ENCODE measurements around the gene ICA1L.
A peak's percentile ranks its signal among the peaks of the same experiment; 100 is the strongest.

The ICA1L gene

DNA sequence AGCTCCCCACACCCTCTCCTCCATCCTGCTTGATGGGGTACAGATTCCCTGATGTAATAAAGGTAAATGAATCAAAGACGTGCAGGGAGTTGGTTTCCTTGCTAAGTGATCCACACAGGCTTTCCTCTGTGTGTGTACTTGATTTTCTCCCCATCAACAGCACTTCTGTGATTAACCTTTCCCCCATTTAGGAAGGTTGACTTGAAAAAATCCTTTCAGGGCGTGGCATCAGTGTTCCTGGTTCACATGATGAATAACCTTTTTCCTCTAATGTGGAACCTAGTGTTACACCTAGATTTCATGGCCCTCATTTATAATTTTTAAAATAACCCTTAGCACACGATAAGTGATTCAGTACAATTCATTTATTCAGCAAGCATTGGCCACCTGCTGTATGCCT lies 115.0 kb downstream of the ICA1L start (continued):
- TF ChIP-seq, protein P1, sequence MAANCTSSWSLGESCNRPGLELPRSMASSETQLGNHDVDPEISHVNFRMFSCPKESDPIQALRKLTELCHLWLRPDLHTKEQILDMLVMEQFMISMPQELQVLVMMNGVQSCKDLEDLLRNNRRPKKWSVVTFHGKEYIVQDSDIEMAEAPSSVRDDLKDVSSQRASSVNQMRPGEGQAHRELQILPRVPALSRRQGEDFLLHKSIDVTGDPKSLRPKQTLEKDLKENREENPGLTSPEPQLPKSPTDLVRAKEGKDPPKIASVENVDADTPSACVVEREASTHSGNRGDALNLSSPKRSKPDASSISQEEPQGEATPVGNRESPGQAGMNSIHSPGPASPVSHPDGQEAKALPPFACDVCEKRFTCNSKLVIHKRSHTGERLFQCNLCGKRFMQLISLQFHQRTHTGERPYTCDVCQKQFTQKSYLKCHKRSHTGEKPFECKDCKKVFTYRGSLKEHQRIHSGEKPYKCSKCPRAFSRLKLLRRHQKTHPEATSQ (tag by site-specific recombination; IDR thresholded peaks at IDR 0.05) = no peak
- TF ChIP-seq PRDM1 (tag by site-specific recombination; IDR thresholded peaks at IDR 0.05) (no peak), ZNF2 (tag by site-specific recombination; IDR thresholded peaks at IDR 0.05) (no peak), MZF1 (tag by site-specific recombination; IDR thresholded peaks at IDR 0.05; ENCODE audit: borderline replicate concordance) (no peak), ZEB2 (tag by site-specific recombination; IDR thresholded peaks at IDR 0.05) (no peak), ZNF600 (tag by site-specific recombination; IDR thresholded peaks at IDR 0.05) (no peak), ZNF670 (tag by site-specific recombination; IDR thresholded peaks at IDR 0.05; ENCODE audit: low read depth) (no peak)
- TF ChIP-seq, protein P2, sequence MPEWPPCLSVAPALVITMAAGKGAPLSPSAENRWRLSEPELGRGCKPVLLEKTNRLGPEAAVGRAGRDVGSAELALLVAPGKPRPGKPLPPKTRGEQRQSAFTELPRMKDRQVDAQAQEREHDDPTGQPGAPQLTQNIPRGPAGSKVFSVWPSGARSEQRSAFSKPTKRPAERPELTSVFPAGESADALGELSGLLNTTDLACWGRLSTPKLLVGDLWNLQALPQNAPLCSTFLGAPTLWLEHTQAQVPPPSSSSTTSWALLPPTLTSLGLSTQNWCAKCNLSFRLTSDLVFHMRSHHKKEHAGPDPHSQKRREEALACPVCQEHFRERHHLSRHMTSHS (tag by site-specific recombination; IDR thresholded peaks at IDR 0.05) = no peak

DNA sequence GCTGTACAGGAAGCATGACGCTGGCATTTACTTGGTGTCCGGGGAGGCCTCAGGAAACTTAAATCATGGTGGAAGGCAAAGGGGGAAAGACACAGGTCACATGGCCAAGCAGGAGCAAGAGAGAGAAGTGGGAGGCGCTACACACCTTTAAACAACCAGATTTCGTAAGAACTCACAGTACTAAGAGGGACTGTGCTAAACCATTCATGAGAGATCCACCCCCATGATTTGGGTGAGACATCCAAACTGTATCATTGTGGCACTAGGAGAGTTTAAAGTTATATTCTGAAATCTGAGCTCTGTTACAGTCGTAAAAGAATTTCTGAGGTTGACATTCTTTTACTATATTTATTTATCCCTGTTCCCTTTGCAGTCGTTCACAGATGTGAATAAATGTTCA lies 116.6 kb downstream of the ICA1L start:
- Histone ChIP-seq H3K36me3 (ENCODE audit: control insufficient read depth in 2 of 2, insufficient read depth in 1 of 2, low read length in 2 of 2) (peaks cover 10 to 30% of the 10 kb centered on the region in 2 experiments; a peak in 2 of 3 replicates), H3K4me1 (ENCODE audit: control insufficient read depth, insufficient read depth, low read length) (no peaks in the 10 kb centered on the region), H3K4me3 (ENCODE audit: low read depth, low read length) (no peak overlapping the region), H3K27ac (ENCODE audit: extremely low read depth, low read depth, low read length) (no peak overlapping the region), H3K9me3 (ENCODE audit: control insufficient read depth, insufficient read depth, low read depth, low read length) (no peaks in the 10 kb centered on the region)
- ChIA-PET POLR2A (no interaction called here), CTCF (no interaction called here)
- TF ChIP-seq TCF7L2 (IDR thresholded peaks at IDR 0.05; ENCODE audit: borderline replicate concordance, low read depth, low read length) (no peak), MYNN (tag by site-specific recombination; IDR thresholded peaks at IDR 0.05; ENCODE audit: borderline replicate concordance) (no peak), ZNF747 (tag by site-specific recombination; IDR thresholded peaks at IDR 0.05) (no peak), SP3 (tag by site-specific recombination; IDR thresholded peaks at IDR 0.05) (no peak), ZNF341 (tag by site-specific recombination; IDR thresholded peaks at IDR 0.05; ENCODE audit: low read depth) (peak; percentile 21; the same call in 1 of the 2 replicates)
- TF ChIP-seq, protein P3, sequence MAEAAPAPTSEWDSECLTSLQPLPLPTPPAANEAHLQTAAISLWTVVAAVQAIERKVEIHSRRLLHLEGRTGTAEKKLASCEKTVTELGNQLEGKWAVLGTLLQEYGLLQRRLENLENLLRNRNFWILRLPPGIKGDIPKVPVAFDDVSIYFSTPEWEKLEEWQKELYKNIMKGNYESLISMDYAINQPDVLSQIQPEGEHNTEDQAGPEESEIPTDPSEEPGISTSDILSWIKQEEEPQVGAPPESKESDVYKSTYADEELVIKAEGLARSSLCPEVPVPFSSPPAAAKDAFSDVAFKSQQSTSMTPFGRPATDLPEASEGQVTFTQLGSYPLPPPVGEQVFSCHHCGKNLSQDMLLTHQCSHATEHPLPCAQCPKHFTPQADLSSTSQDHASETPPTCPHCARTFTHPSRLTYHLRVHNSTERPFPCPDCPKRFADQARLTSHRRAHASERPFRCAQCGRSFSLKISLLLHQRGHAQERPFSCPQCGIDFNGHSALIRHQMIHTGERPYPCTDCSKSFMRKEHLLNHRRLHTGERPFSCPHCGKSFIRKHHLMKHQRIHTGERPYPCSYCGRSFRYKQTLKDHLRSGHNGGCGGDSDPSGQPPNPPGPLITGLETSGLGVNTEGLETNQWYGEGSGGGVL (tag by site-specific recombination; IDR thresholded peaks at IDR 0.05) = no peak
- TF ChIP-seq, protein P4, sequence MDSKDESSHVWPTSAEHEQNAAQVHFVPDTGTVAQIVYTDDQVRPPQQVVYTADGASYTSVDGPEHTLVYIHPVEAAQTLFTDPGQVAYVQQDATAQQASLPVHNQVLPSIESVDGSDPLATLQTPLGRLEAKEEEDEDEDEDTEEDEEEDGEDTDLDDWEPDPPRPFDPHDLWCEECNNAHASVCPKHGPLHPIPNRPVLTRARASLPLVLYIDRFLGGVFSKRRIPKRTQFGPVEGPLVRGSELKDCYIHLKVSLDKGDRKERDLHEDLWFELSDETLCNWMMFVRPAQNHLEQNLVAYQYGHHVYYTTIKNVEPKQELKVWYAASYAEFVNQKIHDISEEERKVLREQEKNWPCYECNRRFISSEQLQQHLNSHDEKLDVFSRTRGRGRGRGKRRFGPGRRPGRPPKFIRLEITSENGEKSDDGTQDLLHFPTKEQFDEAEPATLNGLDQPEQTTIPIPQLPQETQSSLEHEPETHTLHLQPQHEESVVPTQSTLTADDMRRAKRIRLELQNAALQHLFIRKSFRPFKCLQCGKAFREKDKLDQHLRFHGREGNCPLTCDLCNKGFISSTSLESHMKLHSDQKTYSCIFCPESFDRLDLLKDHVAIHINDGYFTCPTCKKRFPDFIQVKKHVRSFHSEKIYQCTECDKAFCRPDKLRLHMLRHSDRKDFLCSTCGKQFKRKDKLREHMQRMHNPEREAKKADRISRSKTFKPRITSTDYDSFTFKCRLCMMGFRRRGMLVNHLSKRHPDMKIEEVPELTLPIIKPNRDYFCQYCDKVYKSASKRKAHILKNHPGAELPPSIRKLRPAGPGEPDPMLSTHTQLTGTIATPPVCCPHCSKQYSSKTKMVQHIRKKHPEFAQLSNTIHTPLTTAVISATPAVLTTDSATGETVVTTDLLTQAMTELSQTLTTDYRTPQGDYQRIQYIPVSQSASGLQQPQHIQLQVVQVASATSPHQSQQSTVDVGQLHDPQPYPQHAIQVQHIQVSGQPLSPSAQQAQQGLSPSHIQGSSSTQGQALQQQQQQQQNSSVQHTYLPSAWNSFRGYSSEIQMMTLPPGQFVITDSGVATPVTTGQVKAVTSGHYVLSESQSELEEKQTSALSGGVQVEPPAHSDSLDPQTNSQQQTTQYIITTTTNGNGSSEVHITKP (tag by site-specific recombination; IDR thresholded peaks at IDR 0.05) = peak; percentile 79

DNA sequence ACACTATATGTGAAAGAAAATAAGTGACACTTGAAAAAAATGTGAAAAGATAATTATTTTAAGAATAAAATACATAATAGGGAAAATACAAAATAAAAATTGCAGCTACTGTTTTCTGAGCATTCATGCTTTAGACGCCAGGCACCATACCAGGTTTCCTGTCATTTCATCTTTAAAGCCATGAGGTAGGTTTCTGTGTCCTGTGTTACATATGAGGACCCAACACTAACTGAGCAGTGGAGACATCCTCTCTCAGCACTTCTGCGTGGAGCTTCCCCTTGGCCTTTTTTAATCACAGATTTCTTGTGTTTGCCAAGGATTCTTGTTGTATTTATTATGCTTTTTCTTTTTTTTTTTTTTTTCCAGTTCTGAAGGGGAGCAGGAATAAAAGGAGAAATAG lies 119.5 kb downstream of the ICA1L start:
- Histone ChIP-seq H3K4me1 (ENCODE audit: control insufficient read depth, insufficient read depth, low read length) (no peaks in the 10 kb centered on the region), H3K4me3 (ENCODE audit: low read depth, low read length) (no peak overlapping the region), H3K9me3 (ENCODE audit: control insufficient read depth, insufficient read depth, low read depth, low read length) (no peaks in the 10 kb centered on the region), H3K36me3 (ENCODE audit: control insufficient read depth in 2 of 2, insufficient read depth in 1 of 2, low read length in 2 of 2) (peaks cover 3 to 7% of the 10 kb centered on the region in 2 experiments; a peak in 2 of 3 replicates), H3K27ac (ENCODE audit: extremely low read depth, low read depth, low read length) (no peak overlapping the region)
- ChIA-PET CTCF (no interaction called here), POLR2A (no interaction called here)
- TF ChIP-seq ZNF610 (tag by site-specific recombination; IDR thresholded peaks at IDR 0.05; ENCODE audit: borderline replicate concordance) (no peak), ZNF555 (tag by site-specific recombination; conservative IDR thresholded peaks at IDR 0.05) (no peak), ZSCAN30 (tag by site-specific recombination; IDR thresholded peaks at IDR 0.05) (no peak), ZNF391 (tag by site-specific recombination; IDR thresholded peaks at IDR 0.05; ENCODE audit: borderline replicate concordance, low read depth) (no peak)
- TF ChIP-seq, protein P5, sequence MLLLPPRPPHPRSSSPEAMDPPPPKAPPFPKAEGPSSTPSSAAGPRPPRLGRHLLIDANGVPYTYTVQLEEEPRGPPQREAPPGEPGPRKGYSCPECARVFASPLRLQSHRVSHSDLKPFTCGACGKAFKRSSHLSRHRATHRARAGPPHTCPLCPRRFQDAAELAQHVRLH (tag by site-specific recombination; IDR thresholded peaks at IDR 0.05) = no peak
- TF ChIP-seq, protein P6, sequence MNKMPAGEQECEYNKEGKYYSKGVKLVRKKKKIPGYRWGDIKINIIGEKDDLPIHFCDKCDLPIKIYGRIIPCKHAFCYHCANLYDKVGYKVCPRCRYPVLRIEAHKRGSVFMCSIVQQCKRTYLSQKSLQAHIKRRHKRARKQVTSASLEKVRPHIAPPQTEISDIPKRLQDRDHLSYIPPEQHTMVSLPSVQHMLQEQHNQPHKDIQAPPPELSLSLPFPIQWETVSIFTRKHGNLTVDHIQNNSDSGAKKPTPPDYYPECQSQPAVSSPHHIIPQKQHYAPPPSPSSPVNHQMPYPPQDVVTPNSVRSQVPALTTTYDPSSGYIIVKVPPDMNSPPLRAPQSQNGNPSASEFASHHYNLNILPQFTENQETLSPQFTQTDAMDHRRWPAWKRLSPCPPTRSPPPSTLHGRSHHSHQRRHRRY (tag by site-specific recombination; IDR thresholded peaks at IDR 0.05) = no peak

Measured in HEK293 (cell line).